ENCODE results near the gene GOT2.

GOT2 gene

GRCh38 chr16:58734459-58734787, 307 bp upstream of the GOT2 start:
- H3K27me3 Mint-ChIP-seq, result no peaks in the 10 kb centered on the region
- H3K9me3 Mint-ChIP-seq, result no peaks in the 10 kb centered on the region
- peak overlapping the region; percentile 89 to 95 for H3K27ac Mint-ChIP-seq
- ATAC-seq (replicated peaks) (no peak), DNase-seq (no peak)
- peak overlapping the region; percentile 91 to 99 for H3K4me3 Mint-ChIP-seq
- H3K4me1 Mint-ChIP-seq (ENCODE audit: low read depth in 2 of 2), result peaks cover 17 to 20% of the 10 kb centered on the region in 2 donors
- peaks cover 3% of the 10 kb centered on the region for H3K36me3 Mint-ChIP-seq (ENCODE audit: insufficient read depth)

- ATAC-seq (replicated peaks) (no peak), DNase-seq (no peak)
- peak overlapping the region; percentile 89 to 95 for H3K27ac Mint-ChIP-seq
- H3K4me1 Mint-ChIP-seq (ENCODE audit: low read depth in 2 of 2), result peaks cover 17 to 25% of the 10 kb centered on the region in 2 donors
- H3K4me3 Mint-ChIP-seq, result peak overlapping the region; percentile 91 to 99
- no peaks in the 10 kb centered on the region for H3K9me3 Mint-ChIP-seq
- peaks cover 3% of the 10 kb centered on the region for H3K36me3 Mint-ChIP-seq (ENCODE audit: insufficient read depth)
- no peaks in the 10 kb centered on the region for H3K27me3 Mint-ChIP-seq
Observed at GRCh38 chr16:58733248-58733670, 857 bp downstream of the GOT2 start.

GRCh38 chr16:58732545-58733247, 1.4 kb downstream of the GOT2 start:
- peak overlapping the region; percentile 91 to 99 for H3K4me3 Mint-ChIP-seq
- H3K36me3 Mint-ChIP-seq (ENCODE audit: insufficient read depth), result peaks cover 6% of the 10 kb centered on the region
- H3K4me1 Mint-ChIP-seq (ENCODE audit: low read depth in 2 of 2), result peaks cover 17 to 25% of the 10 kb centered on the region in 2 donors
- H3K27me3 Mint-ChIP-seq, result no peaks in the 10 kb centered on the region
- DNase-seq, result no peak
- peak overlapping the region; percentile 89 to 95 for H3K27ac Mint-ChIP-seq
- ATAC-seq (replicated peaks), result no peak
- H3K9me3 Mint-ChIP-seq, result no peaks in the 10 kb centered on the region

- Mint-ChIP-seq H3K27ac (peak overlapping the region in 1 of 2 donors; percentile 14), H3K4me1 (ENCODE audit: low read depth in 2 of 2) (peaks cover 20 to 25% of the 10 kb centered on the region in 2 donors), H3K4me3 (no peak overlapping the region), H3K27me3 (no peaks in the 10 kb centered on the region), H3K36me3 (ENCODE audit: insufficient read depth) (peaks cover 6% of the 10 kb centered on the region), H3K9me3 (no peaks in the 10 kb centered on the region)
- no peak for ATAC-seq (replicated peaks)
- no peak for DNase-seq
Observed at GRCh38 chr16:58730724-58731370, 3.3 kb downstream of the GOT2 start.

- H3K9me3 Mint-ChIP-seq, result no peaks in the 10 kb centered on the region
- no peaks in the 10 kb centered on the region for H3K27me3 Mint-ChIP-seq
- no peak overlapping the region for H3K4me3 Mint-ChIP-seq
- H3K27ac Mint-ChIP-seq, result peak overlapping the region in 1 of 2 donors; percentile 59
- ATAC-seq (replicated peaks) (no peak), DNase-seq (no peak)
- peaks cover 16% of the 10 kb centered on the region for H3K36me3 Mint-ChIP-seq (ENCODE audit: insufficient read depth)
- peaks cover 13 to 17% of the 10 kb centered on the region in 2 donors for H3K4me1 Mint-ChIP-seq (ENCODE audit: low read depth in 2 of 2)
Observed at GRCh38 chr16:58727796-58728568, 6.1 kb downstream of the GOT2 start.

- H3K9me3 Mint-ChIP-seq, result no peaks in the 10 kb centered on the region
- peaks cover 24% of the 10 kb centered on the region for H3K36me3 Mint-ChIP-seq (ENCODE audit: insufficient read depth)
- no peak overlapping the region for H3K4me3 Mint-ChIP-seq
- ATAC-seq (replicated peaks) (no peak), DNase-seq (no peak)
- H3K27ac Mint-ChIP-seq, result peak overlapping the region in 1 of 2 donors; percentile 59
- H3K27me3 Mint-ChIP-seq, result no peaks in the 10 kb centered on the region
- H3K4me1 Mint-ChIP-seq (ENCODE audit: low read depth in 2 of 2), result peaks cover 6 to 10% of the 10 kb centered on the region in 2 donors
Observed at GRCh38 chr16:58727028-58727781, 6.9 kb downstream of the GOT2 start.

- no peaks in the 10 kb centered on the region for H3K9me3 Mint-ChIP-seq
- H3K36me3 Mint-ChIP-seq (ENCODE audit: insufficient read depth), result peaks cover 56% of the 10 kb centered on the region
- ATAC-seq (replicated peaks) (no peak), DNase-seq (no peak)
- H3K4me1 Mint-ChIP-seq (ENCODE audit: low read depth in 2 of 2), result peaks cover 0 to 3% of the 10 kb centered on the region in 2 donors
- H3K4me3 Mint-ChIP-seq, result no peak overlapping the region
- H3K27me3 Mint-ChIP-seq, result no peaks in the 10 kb centered on the region
- no peak overlapping the region for H3K27ac Mint-ChIP-seq
Observed at GRCh38 chr16:58723109-58723508, 11.0 kb downstream of the GOT2 start.

GRCh38 chr16:58717994-58718393, 16.1 kb downstream of the GOT2 start:
- DNase-seq (no peak), ATAC-seq (replicated peaks) (no peak)
- Mint-ChIP-seq H3K9me3 (no peaks in the 10 kb centered on the region), H3K4me1 (ENCODE audit: low read depth in 2 of 2) (no peaks in the 10 kb centered on the region), H3K27ac (peak overlapping the region in 1 of 2 donors; percentile 15), H3K4me3 (no peak overlapping the region), H3K36me3 (ENCODE audit: insufficient read depth) (peaks cover 77% of the 10 kb centered on the region), H3K27me3 (no peaks in the 10 kb centered on the region)

GRCh38 chr16:58716468-58716867, 17.6 kb downstream of the GOT2 start:
- Mint-ChIP-seq H3K27ac (no peak overlapping the region), H3K36me3 (ENCODE audit: insufficient read depth) (peaks cover 69% of the 10 kb centered on the region), H3K9me3 (no peaks in the 10 kb centered on the region), H3K4me3 (no peak overlapping the region), H3K4me1 (ENCODE audit: low read depth in 2 of 2) (no peaks in the 10 kb centered on the region), H3K27me3 (no peaks in the 10 kb centered on the region)
- ATAC-seq (replicated peaks), result no peak
- no peak for DNase-seq

- no peak overlapping the region for H3K4me3 Mint-ChIP-seq
- DNase-seq, result no peak
- peaks cover 58% of the 10 kb centered on the region for H3K36me3 Mint-ChIP-seq (ENCODE audit: insufficient read depth)
- H3K9me3 Mint-ChIP-seq, result no peaks in the 10 kb centered on the region
- H3K27me3 Mint-ChIP-seq, result no peaks in the 10 kb centered on the region
- peak overlapping the region in 1 of 2 donors; percentile 65 for H3K27ac Mint-ChIP-seq
- no peaks in the 10 kb centered on the region for H3K4me1 Mint-ChIP-seq (ENCODE audit: low read depth in 2 of 2)
- no peak for ATAC-seq (replicated peaks)
Observed at GRCh38 chr16:58713742-58714141, 20.4 kb downstream of the GOT2 start.

- Mint-ChIP-seq H3K36me3 (ENCODE audit: insufficient read depth) (peaks cover 37% of the 10 kb centered on the region), H3K27ac (peak overlapping the region in 1 of 2 donors; percentile 16), H3K27me3 (no peaks in the 10 kb centered on the region), H3K4me1 (ENCODE audit: low read depth in 2 of 2) (no peaks in the 10 kb centered on the region), H3K9me3 (no peaks in the 10 kb centered on the region), H3K4me3 (no peak overlapping the region)
- no peak for ATAC-seq (replicated peaks)
- no peak for DNase-seq
Observed at GRCh38 chr16:58709333-58709732, 24.8 kb downstream of the GOT2 start.

- Mint-ChIP-seq H3K4me3 (no peak overlapping the region), H3K4me1 (ENCODE audit: low read depth in 2 of 2) (no peaks in the 10 kb centered on the region), H3K27ac (no peak overlapping the region), H3K9me3 (no peaks in the 10 kb centered on the region), H3K27me3 (no peaks in the 10 kb centered on the region), H3K36me3 (ENCODE audit: insufficient read depth) (peaks cover 7% of the 10 kb centered on the region)
- ATAC-seq (replicated peaks) (no peak), DNase-seq (no peak)
Observed at GRCh38 chr16:58699151-58699550, 35.0 kb downstream of the GOT2 start.

GRCh38 chr16:58695368-58695767, 38.7 kb downstream of the GOT2 start:
- Mint-ChIP-seq H3K4me1 (ENCODE audit: low read depth in 2 of 2) (no peaks in the 10 kb centered on the region), H3K36me3 (ENCODE audit: insufficient read depth) (peaks cover 2% of the 10 kb centered on the region), H3K27me3 (peaks cover 0 to 7% of the 10 kb centered on the region in 2 donors), H3K4me3 (no peak overlapping the region), H3K9me3 (no peaks in the 10 kb centered on the region), H3K27ac (no peak overlapping the region)
- ATAC-seq (replicated peaks) (no peak), DNase-seq (no peak)

Measured in effector memory CD8-positive, alpha-beta T cell (primary cell).